ENCODE data around the gene PTPRE. TPM values are rescaled to one million over a fixed set of nuclear protein-coding genes. Genes with fewer than 3 reads are reported as not detected.

The PTPRE gene
- total RNA-seq, 1 experiment from 2014 or later = 0.70 TPM

DNA sequence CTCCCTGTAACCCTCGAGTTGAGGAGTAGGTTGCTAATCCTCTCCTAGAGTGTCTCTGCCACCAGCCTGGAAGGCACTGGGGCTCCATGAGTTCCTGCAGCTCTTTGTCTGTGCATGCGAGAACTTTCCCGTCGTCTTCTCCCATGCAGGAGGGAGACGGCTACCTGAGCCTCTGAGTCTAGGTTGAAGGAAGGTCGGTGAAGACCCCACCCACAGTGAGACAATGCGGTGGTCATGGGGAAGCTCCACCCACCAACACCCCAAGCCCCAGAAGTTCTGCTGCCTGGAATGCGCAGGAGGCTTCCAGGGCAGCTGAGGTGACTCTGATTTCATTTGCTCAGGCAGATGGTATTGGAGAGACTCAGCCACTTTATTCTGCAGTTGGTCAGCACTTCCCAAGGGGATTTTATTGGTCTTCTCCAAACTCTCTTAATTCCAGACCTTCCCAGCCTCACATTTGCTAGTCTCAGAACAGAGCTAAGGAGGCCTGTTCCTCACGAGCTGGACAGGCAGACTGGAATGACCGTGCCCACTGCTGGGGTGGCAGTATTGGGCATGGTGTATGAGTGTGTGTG, 36.5 kb downstream of the PTPRE start:
- H3K79me2 ChIP-seq (ENCODE audit: insufficient read depth, low read length) = no peaks in the 10 kb centered on the region
- no peak overlapping the region for H3K23ac ChIP-seq (ENCODE audit: insufficient read length, low read depth, low read length)
- H2BK120ac ChIP-seq (ENCODE audit: low read depth, low read length, poor library complexity, severe bottlenecking) = no peak overlapping the region
- no peak overlapping the region for H3K14ac ChIP-seq (ENCODE audit: insufficient read depth, low read length)
- no peaks in the 10 kb centered on the region for H3K9me3 ChIP-seq (ENCODE audit: control insufficient read depth, low read depth, low read length)
- H3K27ac Mint-ChIP-seq = no peak overlapping the region
- H2BK15ac ChIP-seq (ENCODE audit: low read depth, low read length) = no peak overlapping the region
- H3K9me3 Mint-ChIP-seq = no peaks in the 10 kb centered on the region; a peak in 1 of 5 replicates
- H2BK20ac ChIP-seq (ENCODE audit: low read depth, low read length, poor library complexity, severe bottlenecking) = no peak overlapping the region
- no peaks in the 10 kb centered on the region for H3K79me1 ChIP-seq (ENCODE audit: insufficient read depth, low read depth, low read length, poor library complexity, severe bottlenecking)
- H3K56ac ChIP-seq (ENCODE audit: insufficient read length, low read depth, low read length) = no peak overlapping the region
- H3K23me2 ChIP-seq (ENCODE audit: insufficient read length, low read depth, low read length, poor library complexity, severe bottlenecking) = no peaks in the 10 kb centered on the region
- no peak overlapping the region for H2AFZ ChIP-seq (ENCODE audit: low read length)
- TF ChIP-seq CTCF (conservative IDR thresholded peaks at IDR 0.05) = no peak
- H4K5ac ChIP-seq (ENCODE audit: insufficient read length, low read depth, low read length) = no peak overlapping the region
- no peak overlapping the region for H3T11ph ChIP-seq (ENCODE audit: low read length)
- no peak overlapping the region for H3K18ac ChIP-seq (ENCODE audit: insufficient read length, low read depth, low read length)
- H4K8ac ChIP-seq (replicated peaks; ENCODE audit: insufficient read length, low read depth, low read length) = no peak overlapping the region
- peaks cover 3 to 4% of the 10 kb centered on the region in 2 experiments; a peak in 1 of 4 replicates for H3K4me1 Mint-ChIP-seq
- WGBS (ENCODE audit: extremely low coverage, insufficient read length, low lambda C conversion rate) = no CpG with 5 or more reads among the region's 10 CpGs
- peaks cover 1% of the 10 kb centered on the region for H3K27me3 Mint-ChIP-seq (ENCODE audit: low read depth)
- DNase-seq = no peak
- H3K4me3 Mint-ChIP-seq = no peak overlapping the region
- H3K36me3 Mint-ChIP-seq (ENCODE audit: insufficient read depth in 1 of 3, low read depth in 3 of 3) = no peaks in the 10 kb centered on the region; a peak in 2 of 7 replicates
- no peaks in the 10 kb centered on the region; the same call in 1 of the 2 replicates for H3K4me1 ChIP-seq (ENCODE audit: insufficient read depth, low read length)
- no peak overlapping the region for H4K91ac ChIP-seq (ENCODE audit: insufficient read length, low read depth, low read length)
- no peak overlapping the region for H3K4ac ChIP-seq (ENCODE audit: low read depth, low read length)
- no peaks in the 10 kb centered on the region for H4K20me1 ChIP-seq (ENCODE audit: control insufficient read depth, insufficient read depth, insufficient read length)
- H3K27ac ChIP-seq (ENCODE audit: insufficient read length, low read depth, low read length) = no peak overlapping the region
- H2BK5ac ChIP-seq (ENCODE audit: insufficient read length, low read length) = no peak overlapping the region
- no peaks in the 10 kb centered on the region for H3K27me3 ChIP-seq (ENCODE audit: insufficient read depth, low read length)
- H2AK5ac ChIP-seq (ENCODE audit: insufficient read length, low read length) = no peak overlapping the region
- no peak overlapping the region for H3K4me2 ChIP-seq (ENCODE audit: insufficient read depth, insufficient read length, low read length)
- no peak overlapping the region for H3K9ac ChIP-seq (ENCODE audit: extremely low read depth, insufficient read length, low read length)
- no peak overlapping the region for H2BK12ac ChIP-seq (ENCODE audit: insufficient read length, low read depth, low read length)

All from H9 (cell line).